GM19324 (cell line): ENCODE data around the gene CRYZL1.
"Not testable (repeated sequence)": the region's sequence is repeated elsewhere in the genome, so short reads cannot be mapped to it uniquely, and the experiment has no call there.

ENCODE experiments used
- ATAC-seq: cut with Tn5 transposase; IDR thresholded peaks from one replicate; pipeline ENCODE4 v1.9.1; 2021; ENCODE audit warnings: mild to moderate bottlenecking, moderate library complexity; ENCODE audit not compliant: unreplicated experiment, low FRiP score

The CRYZL1 gene

GRCh38 chr21:33640697-33641351 is 717 bp downstream of the CRYZL1 start:
- no peak for ATAC-seq

DNA sequence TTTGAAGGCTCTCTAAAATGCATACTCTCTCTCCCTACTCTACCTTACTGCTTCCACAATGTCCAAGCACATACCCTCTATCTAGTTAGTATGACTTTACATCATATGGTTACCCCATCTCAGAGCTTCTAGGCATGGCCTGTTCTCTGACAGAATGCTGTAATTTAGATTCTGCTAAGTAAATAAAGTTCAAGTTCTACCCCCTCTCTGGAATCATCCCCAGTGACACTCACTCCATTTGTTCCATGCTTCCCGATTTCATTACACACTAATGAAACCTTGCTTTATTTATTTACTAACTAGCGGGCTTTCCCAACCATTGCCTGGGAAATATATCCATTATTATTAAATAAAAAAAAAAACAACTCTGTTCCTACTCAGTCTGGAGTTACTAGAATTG is 7.3 kb downstream of the CRYZL1 start:
- ATAC-seq = no peak

DNA sequence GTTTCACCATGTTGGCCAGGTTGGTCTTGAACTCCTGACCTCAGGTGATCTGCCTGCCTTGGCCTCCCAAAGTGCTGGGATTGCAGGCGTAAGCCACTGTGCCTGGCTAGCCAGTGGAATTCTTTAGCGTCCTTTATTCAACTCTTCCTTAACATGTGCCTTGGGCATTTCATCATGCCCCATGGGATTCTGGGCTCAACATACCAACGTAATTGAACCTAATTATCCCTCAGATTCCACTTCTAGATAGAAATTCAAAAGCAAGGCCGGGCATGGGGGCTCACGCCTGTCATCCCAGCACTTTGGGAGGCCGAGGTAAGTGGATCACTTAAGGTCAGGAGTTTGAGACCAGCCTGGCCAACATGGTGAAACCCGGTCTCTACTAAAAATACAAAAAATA is 15.4 kb downstream of the CRYZL1 start:
- not testable (repeated sequence) for ATAC-seq

- no peak for ATAC-seq
Measured at GRCh38 chr21:33622253-33622652, 19.3 kb downstream of the CRYZL1 start.

GRCh38 chr21:33619726-33620125 is 21.8 kb downstream of the CRYZL1 start:
- ATAC-seq = no peak

DNA sequence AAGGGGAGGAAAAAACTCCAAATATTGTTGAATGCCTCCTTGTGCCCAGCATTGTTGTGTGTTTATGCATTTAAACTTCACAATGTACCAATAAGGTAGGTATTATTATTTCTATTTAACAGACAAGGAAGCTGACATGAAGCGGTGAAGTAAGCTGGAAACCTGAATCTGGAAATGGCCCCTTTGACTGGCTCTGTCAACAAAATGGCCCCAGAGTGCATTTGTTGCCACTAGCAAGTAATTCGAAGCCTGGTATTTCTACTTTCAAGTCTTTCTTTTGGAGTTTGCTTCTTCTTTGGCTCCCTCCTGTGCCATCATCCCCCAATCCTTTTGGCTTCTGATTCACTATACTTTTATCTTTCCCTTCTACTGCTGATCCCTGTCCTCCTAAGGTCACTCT is 23.1 kb downstream of the CRYZL1 start:
- ATAC-seq = no peak

DNA sequence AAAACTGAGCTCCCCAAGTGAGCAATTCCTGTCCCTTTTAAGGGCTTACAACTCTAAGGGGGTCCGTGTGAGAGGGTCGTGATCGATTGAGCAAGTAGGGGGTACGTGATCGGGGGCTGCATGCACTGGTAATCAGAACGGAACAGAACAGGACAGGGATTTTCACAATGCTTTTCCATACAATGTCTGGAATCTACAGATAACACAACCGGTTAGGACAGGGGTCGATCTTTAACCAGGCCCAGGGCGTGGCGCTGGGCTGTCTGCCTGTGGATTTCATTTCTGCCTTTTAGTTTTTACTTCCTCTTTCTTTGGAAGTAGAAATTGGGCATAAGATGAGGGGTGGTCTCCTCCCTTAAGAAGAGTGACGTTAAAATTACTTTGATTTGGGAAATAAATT is 24.0 kb downstream of the CRYZL1 start:
- not testable (repeated sequence) for ATAC-seq

- ATAC-seq = no peak
Measured at GRCh38 chr21:33611006-33611744, 30.4 kb downstream of the CRYZL1 start.

DNA sequence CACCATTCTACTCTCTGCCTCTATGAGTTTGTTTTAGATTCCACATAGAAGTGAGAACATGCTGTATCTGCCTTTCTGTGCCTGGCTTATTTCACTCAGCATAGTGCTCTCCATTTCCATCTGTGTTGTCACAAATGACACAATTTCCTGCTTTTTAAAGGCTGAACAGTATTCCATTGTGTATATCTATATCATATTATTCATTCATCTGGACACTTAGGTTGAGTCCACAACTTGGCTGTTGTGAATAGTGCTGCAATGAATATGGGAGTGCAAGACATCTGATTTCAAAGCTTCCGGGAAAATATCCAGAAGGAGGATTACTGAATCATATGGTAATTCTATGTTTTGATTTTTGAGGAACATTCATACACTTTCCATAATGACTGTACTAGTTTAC is 33.0 kb downstream of the CRYZL1 start:
- ATAC-seq = no peak

DNA sequence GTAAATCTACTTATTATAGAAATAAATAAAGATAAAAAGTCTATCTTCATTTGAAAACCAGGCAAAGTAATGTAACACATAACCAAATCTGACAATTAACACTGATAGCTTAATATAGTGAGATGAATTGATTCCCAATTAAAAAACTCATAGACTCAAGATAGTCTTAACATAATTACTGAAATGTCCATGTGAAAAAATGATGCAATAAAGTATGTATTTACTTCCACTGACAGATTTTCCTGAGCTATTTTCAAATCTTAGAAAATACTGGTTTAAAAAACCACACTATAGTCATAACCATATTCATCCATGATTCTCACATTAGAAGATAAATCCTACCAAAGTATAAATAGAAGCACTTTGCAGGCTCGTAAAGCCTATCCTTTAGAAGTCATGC is 43.5 kb downstream of the CRYZL1 start:
- no peak for ATAC-seq

GRCh38 chr21:33588485-33589335 is 52.8 kb downstream of the CRYZL1 start, which contains the start of gene DONSON:
DONSON (minus strand) TSS chr21:33588684; CDS start chr21:33588641, 43 bp downstream.
- peak; percentile 94 for ATAC-seq

- ATAC-seq = peak; percentile 49
Measured at GRCh38 chr21:33587792-33588484, 53.6 kb downstream of the CRYZL1 start.

GRCh38 chr21:33586927-33587326 is 54.6 kb downstream of the CRYZL1 start:
- no peak for ATAC-seq

DNA sequence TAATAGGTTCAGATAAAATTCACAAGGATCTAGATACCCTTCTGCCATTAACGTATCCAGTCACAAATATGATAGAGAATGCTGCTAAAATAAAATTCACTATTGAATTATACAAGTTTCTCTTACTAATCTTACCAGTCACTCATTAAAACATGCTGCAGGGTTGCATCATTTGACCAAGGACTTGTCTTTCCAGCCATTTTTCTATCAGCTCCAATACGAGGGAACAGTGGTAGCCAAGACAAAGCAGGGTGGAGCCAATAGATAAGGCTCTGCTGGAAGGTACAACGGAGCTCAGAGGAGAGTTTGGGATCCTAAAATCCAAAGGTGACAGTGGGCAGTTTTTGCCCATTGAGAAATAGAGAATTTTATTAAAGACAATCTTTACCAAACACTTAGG is 57.1 kb downstream of the CRYZL1 start:
- no peak for ATAC-seq

DNA sequence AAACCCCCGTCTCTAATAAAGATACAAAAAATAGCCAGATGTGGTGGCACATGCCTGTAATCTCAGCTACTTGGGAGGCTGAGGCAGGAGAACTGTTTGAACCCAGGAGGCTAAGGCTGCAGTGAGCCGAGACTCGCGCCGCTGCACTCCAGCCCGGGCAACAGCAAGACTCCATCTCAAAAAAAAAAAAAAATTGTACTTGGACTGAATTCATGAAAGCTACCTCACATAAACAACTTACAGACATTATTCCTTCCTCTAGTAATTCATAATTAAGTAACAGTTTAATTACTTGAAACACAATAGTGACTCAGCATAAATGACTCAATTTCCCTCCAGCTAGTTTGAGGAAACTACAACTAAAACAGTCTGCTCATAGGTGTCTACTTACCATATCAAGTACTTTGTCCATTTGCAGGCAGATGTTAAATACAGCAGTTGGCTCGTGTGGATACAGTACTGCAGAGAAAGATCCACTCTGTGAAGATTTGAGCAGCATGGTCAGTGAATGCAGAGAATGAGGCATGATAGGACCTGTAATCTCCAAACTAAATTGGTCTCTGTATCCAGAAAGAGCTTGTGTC is 62.5 kb downstream of the CRYZL1 start:
- no peak for ATAC-seq

DNA sequence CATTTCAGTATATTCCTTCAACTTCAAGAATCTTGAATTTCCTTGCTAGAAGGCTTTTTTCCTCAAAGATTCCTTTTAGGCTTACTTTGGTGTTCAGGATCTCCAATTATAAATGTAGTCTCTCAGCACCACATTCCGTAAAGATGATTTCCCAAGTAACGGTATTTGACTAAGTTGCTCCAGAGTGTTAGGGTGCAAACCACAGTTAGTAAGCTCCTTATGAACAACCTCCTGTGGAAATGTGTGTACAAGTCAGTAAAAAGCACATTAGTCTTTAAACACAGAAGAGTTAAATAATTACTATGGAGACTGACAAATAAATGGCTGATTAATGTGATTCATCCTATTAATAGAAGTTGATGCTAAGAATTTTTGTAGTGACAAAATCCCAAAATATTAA is 63.3 kb downstream of the CRYZL1 start:
- no peak for ATAC-seq

DNA sequence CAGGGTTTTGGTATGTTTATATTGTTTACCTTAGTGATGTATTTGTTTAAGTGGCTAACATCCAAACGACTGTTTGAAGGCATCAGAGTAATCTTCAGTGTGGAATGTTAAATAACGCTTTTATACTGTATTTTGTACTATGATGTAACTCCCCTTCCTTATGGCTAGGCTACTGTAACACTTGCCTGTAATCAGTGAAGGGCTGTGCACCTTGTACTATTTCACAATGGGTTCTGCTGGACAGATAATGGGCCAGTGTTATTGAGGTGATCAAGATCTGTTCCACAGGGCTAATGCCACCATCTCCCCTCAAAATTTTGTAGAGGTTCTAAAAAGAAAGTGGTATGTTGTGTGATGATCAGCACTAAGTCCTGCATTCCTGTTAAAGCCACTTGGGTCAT is 64.8 kb downstream of the CRYZL1 start:
- ATAC-seq = not testable (repeated sequence)

DNA sequence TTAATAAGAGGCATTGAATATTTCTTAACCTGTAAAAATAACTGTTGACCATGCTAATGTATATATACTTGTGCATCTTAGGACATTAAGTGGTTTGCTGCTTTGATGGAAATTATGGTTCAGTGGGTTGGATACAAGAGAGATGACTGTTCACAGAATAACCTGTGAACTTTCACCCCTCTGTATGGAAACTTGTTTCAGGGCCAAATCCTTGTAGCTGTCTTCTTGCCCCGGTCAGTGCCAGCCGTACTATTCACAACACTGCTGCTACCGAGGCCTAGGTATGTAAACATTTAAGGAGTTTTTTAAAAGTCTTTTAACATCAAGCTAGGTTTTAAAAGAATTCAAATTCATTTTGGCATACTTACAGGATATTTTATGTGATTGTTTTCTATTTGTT is 69.2 kb downstream of the CRYZL1 start:
- ATAC-seq = no peak

GRCh38 chr21:33569991-33570390 is 71.5 kb downstream of the CRYZL1 start:
- no peak for ATAC-seq

DNA sequence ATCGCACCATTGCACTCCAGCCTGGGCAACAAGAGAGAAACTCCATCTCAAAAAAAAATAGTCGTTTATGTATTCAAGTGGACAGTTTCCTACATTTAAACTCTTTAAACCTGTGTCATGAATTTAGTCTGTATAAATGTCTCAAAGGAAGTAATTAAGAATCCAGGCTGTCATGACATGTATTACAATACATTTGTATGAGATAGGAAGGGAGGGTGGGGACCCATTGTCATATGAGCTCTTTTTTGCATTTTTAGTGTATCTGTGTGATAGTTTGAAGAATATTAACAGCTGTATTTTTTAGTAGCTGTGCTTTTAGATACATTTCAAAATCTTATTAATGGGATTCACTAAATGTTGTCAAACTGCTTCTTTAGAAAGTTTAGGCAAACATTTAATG is 73.1 kb downstream of the CRYZL1 start:
- ATAC-seq = no peak
